Measurements from ENCODE around the gene ANKFY1. TPM values are rescaled to one million over a fixed set of nuclear protein-coding genes. Genes with fewer than 3 reads are reported as not detected.
"Not testable (repeated sequence)": the region's sequence is repeated elsewhere in the genome, so short reads cannot be mapped to it uniquely, and the experiment has no call there.

The ANKFY1 gene
- polyA plus RNA-seq, 1 experiment = 43.5 TPM

- DNase-seq (ENCODE audit: low read depth) = no peak
These were observed 121.5 kb downstream of the ANKFY1 start for GRCh38 chr17:4142107-4142900.

GRCh38 chr17:4140125-4140524 is 123.7 kb downstream of the ANKFY1 start:
- no peaks in the 10 kb centered on the region for H3K36me3 ChIP-seq (ENCODE audit: control insufficient read depth, insufficient read depth, low read length)
- ChIA-PET POLR2A (no interaction called here), CTCF (interaction anchor here (1.2 kb wide), 1 partner anchor 21 kb away, joined by 3 read pairs; no protein-coding TSS in a partner anchor)
- TF ChIP-seq, protein P1, sequence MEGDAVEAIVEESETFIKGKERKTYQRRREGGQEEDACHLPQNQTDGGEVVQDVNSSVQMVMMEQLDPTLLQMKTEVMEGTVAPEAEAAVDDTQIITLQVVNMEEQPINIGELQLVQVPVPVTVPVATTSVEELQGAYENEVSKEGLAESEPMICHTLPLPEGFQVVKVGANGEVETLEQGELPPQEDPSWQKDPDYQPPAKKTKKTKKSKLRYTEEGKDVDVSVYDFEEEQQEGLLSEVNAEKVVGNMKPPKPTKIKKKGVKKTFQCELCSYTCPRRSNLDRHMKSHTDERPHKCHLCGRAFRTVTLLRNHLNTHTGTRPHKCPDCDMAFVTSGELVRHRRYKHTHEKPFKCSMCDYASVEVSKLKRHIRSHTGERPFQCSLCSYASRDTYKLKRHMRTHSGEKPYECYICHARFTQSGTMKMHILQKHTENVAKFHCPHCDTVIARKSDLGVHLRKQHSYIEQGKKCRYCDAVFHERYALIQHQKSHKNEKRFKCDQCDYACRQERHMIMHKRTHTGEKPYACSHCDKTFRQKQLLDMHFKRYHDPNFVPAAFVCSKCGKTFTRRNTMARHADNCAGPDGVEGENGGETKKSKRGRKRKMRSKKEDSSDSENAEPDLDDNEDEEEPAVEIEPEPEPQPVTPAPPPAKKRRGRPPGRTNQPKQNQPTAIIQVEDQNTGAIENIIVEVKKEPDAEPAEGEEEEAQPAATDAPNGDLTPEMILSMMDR (IDR thresholded peaks at IDR 0.05; ENCODE audit: insufficient read depth, low read depth, low read length) = no peak
- H3K4me3 ChIP-seq (ENCODE audit: low read depth, low read length) = no peak overlapping the region
- H3K27me3 ChIP-seq (ENCODE audit: control insufficient read depth, insufficient read depth, low read length) = no peaks in the 10 kb centered on the region
- DNase-seq (ENCODE audit: low read depth) = no peak

More at GRCh38 chr17:4142107-4142900, 121.5 kb downstream of the ANKFY1 start:
- Histone ChIP-seq H3K36me3 (ENCODE audit: control insufficient read depth, insufficient read depth, low read length) (no peaks in the 10 kb centered on the region), H3K27me3 (ENCODE audit: control insufficient read depth, insufficient read depth, low read length) (no peaks in the 10 kb centered on the region), H3K4me3 (ENCODE audit: low read depth, low read length) (peak overlapping the region; percentile 97)
- CTCF ChIA-PET = interaction anchor here (1.2 to 1.3 kb wide), 4 partner anchors 12 to 460 kb away, joined by 3 to 5 read pairs (median 3); no protein-coding TSS in a partner anchor
- TF ChIP-seq, protein P1 (IDR thresholded peaks at IDR 0.05; ENCODE audit: insufficient read depth, low read depth, low read length) = no peak
- POLR2A ChIA-PET = interaction anchor here (0.6 kb wide), 1 partner anchor 1344 kb away, joined by 3 read pairs; the partner anchor contains the start of gene DERL2

GRCh38 chr17:4138906-4139526 is 124.8 kb downstream of the ANKFY1 start:
- CTCF ChIA-PET = interaction anchor here (1.2 kb wide), 1 partner anchor 23 kb away, joined by 3 read pairs; no protein-coding TSS in a partner anchor
- H3K27me3 ChIP-seq (ENCODE audit: control insufficient read depth, insufficient read depth, low read length); H3K36me3 ChIP-seq (ENCODE audit: control insufficient read depth, insufficient read depth, low read length); DNase-seq (ENCODE audit: low read depth); H3K4me3 ChIP-seq (ENCODE audit: low read depth, low read length); POLR2A ChIA-PET: not testable (repeated sequence)

GRCh38 chr17:4136373-4136772 is 127.4 kb downstream of the ANKFY1 start:
- TF ChIP-seq, protein P1 (IDR thresholded peaks at IDR 0.05; ENCODE audit: insufficient read depth, low read depth, low read length) = no peak
- no peaks in the 10 kb centered on the region for H3K36me3 ChIP-seq (ENCODE audit: control insufficient read depth, insufficient read depth, low read length)
- no peak for DNase-seq (ENCODE audit: low read depth)
- H3K27me3 ChIP-seq (ENCODE audit: control insufficient read depth, insufficient read depth, low read length) = no peaks in the 10 kb centered on the region
- ChIA-PET POLR2A (no interaction called here), CTCF (interaction anchor here (0.9 kb wide), 1 partner anchor 10 kb away, joined by 3 read pairs; no protein-coding TSS in a partner anchor)
- H3K4me3 ChIP-seq (ENCODE audit: low read depth, low read length) = no peak overlapping the region

DNA sequence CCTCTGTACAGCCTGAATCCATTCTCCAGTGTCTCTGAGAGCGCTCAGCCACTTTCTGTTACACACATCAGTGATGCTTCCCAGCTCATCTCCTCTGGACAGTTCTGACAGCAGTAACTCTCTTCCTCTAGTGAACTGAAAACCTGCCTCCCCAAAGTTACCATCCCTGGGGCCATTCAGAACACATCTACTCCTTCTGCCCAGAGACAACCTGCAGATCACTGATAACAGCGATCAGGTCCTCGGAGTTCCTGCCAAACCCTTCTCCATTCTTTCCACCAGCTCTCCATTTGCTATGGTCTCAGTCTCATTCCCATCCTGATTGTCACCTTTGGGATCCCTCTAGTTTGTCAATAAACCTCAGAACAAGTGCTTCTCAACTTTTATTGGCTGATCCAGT is 128.3 kb downstream of the ANKFY1 start:
- no peak for DNase-seq (ENCODE audit: low read depth)
- Histone ChIP-seq H3K27me3 (ENCODE audit: control insufficient read depth, insufficient read depth, low read length) (no peaks in the 10 kb centered on the region), H3K36me3 (ENCODE audit: control insufficient read depth, insufficient read depth, low read length) (no peaks in the 10 kb centered on the region), H3K4me3 (ENCODE audit: low read depth, low read length) (no peak overlapping the region)
- ChIA-PET CTCF (no interaction called here), POLR2A (no interaction called here)
- TF ChIP-seq, protein P1 (IDR thresholded peaks at IDR 0.05; ENCODE audit: insufficient read depth, low read depth, low read length) = no peak
